Measurements from ENCODE around the gene DLGAP4.

Gene DLGAP4

DNA sequence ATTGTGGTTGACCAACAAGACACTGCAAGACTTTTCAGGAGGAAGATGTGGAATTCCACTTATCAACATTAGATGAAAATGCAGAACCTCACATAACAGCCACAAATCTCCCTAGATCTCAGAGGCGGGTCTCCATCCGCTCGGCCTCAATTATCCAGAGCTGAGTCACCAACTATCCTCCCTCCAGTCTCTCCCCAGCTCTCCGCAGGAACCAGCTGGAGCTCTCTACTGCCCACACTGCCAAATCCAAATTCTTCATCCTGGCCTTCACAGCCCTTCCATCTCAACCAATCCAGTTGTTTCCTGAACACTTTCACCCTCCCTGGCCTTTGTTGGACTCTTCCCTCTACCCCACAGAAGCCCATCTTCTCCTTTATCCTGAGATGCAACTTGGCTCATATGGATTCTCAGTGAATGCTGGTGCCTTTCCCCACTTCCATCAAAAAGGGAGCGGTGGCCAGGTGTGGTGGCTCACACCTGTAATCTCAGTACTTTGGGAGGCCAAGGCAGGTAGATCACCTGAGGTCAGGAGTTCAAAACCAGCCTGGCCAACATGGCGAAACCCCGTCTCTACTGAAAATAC is 263.8 kb downstream of the DLGAP4 start:
- no peak for DNase-seq (ENCODE audit: low read depth)

GRCh38 chr20:36571564-36572504 is 265.7 kb downstream of the DLGAP4 start:
- no peak for DNase-seq (ENCODE audit: low read depth)

GRCh38 chr20:36572701-36573102 is 266.6 kb downstream of the DLGAP4 start:
- peak; percentile 56 for DNase-seq (ENCODE audit: low read depth)

GRCh38 chr20:36573103-36573797 is 267.1 kb downstream of the DLGAP4 start, which contains the start of gene TGIF2:
Gene TGIF2, plus strand, starts transcription at chr20:36573597. Its CDS starts 5,178 bp downstream, at chr20:36578775.
- peak; percentile 81 for DNase-seq (ENCODE audit: low read depth)

- DNase-seq (ENCODE audit: low read depth), result peak; percentile 25
These were observed 267.7 kb downstream of the DLGAP4 start for GRCh38 chr20:36573798-36574365.

DNA sequence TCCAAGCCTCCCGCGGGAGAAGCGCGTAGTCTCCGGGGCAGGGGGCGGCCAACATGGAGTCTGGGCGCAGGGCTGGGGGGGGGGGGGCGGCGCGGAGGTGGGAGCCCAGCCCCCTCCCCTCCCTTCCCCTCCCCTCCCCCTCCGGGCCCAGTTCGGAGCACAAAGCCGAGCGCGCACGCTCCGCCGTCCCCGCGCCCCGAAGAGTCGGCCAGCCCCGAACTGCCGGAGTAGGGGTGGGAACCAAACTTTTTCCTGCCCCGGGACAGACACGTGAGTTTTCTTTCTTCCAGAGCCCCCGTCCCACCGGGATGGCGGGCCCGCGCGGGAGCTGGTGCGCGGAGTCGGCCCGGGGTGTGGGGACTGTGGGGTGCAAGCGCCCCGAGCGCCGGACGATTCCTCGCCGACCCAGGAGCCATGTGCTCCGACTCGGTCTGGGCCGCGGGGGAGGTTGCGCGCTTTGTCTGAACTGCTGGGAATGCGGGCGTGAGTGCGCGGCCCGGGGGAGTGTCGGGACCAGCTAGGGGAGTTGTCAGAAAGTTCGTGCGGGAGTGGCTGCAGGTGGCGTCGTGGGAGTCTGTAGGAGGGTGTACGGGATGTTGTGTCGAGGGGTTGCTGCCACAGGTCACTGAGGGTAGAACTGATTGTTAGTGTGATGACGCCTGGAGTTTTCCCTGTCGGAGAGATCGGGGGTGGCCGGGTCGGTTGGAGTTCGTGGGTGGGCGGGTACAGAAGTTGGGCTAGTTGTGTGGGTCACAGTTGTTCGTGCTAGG is 268.4 kb downstream of the DLGAP4 start:
- DNase-seq (ENCODE audit: low read depth), result peak; percentile 33

- no peak for DNase-seq (ENCODE audit: low read depth)
These were observed 269.9 kb downstream of the DLGAP4 start for GRCh38 chr20:36576081-36576445.
